Measurements from ENCODE around the gene PNMA3. TPM values are rescaled to one million over a fixed set of nuclear protein-coding genes. Genes with fewer than 3 reads are reported as not detected.
A peak's percentile ranks its signal among the peaks of the same experiment; 100 is the strongest.

Gene PNMA3
- total and polyA plus RNA-seq, 2 donors from 2014 or later: 1.7 to 4.3 TPM

DNA sequence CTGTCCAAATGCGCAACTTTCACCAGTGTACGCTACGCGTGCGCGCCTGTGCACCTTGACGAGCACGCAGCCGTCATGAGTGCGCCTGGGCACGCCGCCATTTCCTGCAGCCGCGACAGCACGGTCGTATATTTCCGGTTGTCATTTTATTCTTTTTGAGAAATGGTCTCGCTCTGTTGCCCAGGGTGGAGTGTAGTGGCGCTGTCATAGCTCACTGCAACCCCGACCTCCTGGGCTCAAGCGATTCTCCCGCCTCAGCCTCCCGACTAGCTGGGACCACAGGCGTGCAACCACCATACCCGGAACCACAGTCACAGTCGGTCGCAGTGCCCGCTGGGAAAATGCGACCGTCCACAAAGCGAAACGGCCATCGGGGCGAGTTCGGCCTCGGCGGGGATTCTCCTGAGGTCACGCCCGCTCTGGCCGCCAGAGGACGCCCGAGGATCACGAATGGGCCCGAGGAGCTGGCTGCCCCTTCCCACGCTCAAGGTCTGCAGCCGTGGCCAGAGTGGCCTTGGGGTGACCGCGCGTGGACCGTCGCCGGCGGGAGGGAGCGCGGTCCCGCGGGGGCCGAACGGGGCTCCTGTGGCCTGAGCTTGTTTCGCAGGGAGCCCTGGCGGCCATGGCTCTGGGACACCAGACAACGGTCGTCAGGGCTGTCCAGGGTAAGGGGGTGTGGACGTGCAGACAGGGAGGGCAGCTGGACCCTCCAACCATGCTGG, 23.7 kb upstream of the PNMA3 start:
- DNase-seq (peak; percentile 70 to 88 (median 82)), FAIRE-seq (no peak)
- peak overlapping the region; percentile 41 to 60 (median 56) for H3K4me3 ChIP-seq (ENCODE audit: low read length in 3 of 3)
- no peaks in the 10 kb centered on the region for H3K9me3 ChIP-seq (ENCODE audit: control insufficient read depth in 2 of 3, insufficient read depth in 1 of 3, low read length in 3 of 3)
- intact Hi-C loops (cut with DNase I): no loop called here
- no peaks in the 10 kb centered on the region for H3K4me1 ChIP-seq (ENCODE audit: control insufficient read depth in 2 of 3, insufficient read depth in 2 of 3, low read depth in 1 of 3, low read length in 3 of 3)
- H3K36me3 ChIP-seq (ENCODE audit: control insufficient read depth in 2 of 3, insufficient read depth in 3 of 3, low read length in 3 of 3): no peaks in the 10 kb centered on the region
- H3K27ac ChIP-seq (ENCODE audit: low read depth in 2 of 2, low read length in 2 of 2): no peak overlapping the region
- peak overlapping the region in 1 of 3 donors; percentile 34 for H3K9ac ChIP-seq (ENCODE audit: low read length in 3 of 3)
- no peaks in the 10 kb centered on the region for H3K27me3 ChIP-seq (ENCODE audit: control insufficient read depth, insufficient read depth, low read length)
- TF ChIP-seq, protein P1, sequence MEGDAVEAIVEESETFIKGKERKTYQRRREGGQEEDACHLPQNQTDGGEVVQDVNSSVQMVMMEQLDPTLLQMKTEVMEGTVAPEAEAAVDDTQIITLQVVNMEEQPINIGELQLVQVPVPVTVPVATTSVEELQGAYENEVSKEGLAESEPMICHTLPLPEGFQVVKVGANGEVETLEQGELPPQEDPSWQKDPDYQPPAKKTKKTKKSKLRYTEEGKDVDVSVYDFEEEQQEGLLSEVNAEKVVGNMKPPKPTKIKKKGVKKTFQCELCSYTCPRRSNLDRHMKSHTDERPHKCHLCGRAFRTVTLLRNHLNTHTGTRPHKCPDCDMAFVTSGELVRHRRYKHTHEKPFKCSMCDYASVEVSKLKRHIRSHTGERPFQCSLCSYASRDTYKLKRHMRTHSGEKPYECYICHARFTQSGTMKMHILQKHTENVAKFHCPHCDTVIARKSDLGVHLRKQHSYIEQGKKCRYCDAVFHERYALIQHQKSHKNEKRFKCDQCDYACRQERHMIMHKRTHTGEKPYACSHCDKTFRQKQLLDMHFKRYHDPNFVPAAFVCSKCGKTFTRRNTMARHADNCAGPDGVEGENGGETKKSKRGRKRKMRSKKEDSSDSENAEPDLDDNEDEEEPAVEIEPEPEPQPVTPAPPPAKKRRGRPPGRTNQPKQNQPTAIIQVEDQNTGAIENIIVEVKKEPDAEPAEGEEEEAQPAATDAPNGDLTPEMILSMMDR (IDR thresholded peaks at IDR 0.05; ENCODE audit: borderline replicate concordance, extremely low read depth, insufficient read depth): peak; percentile 80

DNA sequence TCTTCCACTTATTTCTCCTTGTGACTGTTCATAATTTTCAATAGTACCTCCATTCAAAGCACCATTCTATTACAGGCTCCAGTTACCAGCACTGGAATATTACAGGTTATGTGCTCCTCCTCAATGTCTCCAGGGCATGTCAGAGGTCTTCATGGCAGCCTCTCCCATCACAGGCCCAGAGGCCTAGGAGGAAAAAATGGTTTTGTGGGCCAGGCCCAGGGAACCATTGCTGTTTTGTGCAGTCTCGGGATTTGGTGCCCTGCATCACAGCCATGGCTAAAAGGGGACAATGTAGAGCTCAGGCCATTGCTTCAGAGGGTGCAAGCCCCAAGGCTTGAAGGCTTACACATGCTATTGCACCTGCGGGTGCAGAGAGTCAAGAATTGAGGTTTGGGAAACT, 7.2 kb upstream of the PNMA3 start:
- Histone ChIP-seq H3K4me1 (ENCODE audit: control insufficient read depth in 2 of 3, insufficient read depth in 2 of 3, low read depth in 1 of 3, low read length in 3 of 3) (no peaks in the 10 kb centered on the region), H3K4me3 (ENCODE audit: low read length in 3 of 3) (no peak overlapping the region), H3K9ac (ENCODE audit: low read length in 3 of 3) (no peak overlapping the region), H3K9me3 (ENCODE audit: control insufficient read depth in 2 of 3, insufficient read depth in 1 of 3, low read length in 3 of 3) (no peaks in the 10 kb centered on the region), H3K36me3 (ENCODE audit: control insufficient read depth in 2 of 3, insufficient read depth in 3 of 3, low read length in 3 of 3) (no peaks in the 10 kb centered on the region), H3K27me3 (ENCODE audit: control insufficient read depth, insufficient read depth, low read length) (no peaks in the 10 kb centered on the region), H3K27ac (ENCODE audit: low read depth in 2 of 2, low read length in 2 of 2) (no peak overlapping the region)
- FAIRE-seq (no peak), DNase-seq (no peak)
- TF ChIP-seq, protein P1 (IDR thresholded peaks at IDR 0.05; ENCODE audit: borderline replicate concordance, extremely low read depth, insufficient read depth): no peak
- intact Hi-C loops (cut with DNase I): no loop called here

DNA sequence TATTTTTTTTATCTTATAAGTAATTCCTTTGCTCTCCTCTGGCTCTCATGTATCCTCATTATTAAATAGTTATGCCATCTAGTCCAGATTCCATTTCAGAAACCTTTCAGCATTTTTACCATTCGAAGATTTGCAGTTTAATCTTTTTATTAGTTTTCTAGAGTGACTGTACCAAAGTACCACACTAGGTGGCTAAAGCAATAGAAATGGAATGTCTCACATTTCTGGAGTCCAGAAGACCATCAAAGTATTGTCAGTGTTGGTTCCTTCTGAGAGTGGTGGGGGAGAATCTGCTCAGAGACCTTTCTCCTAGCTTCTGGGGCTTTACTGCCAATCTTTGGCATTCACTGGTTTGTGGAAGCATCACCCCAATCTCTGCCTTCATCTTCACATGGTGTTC, 3.7 kb upstream of the PNMA3 start:
- intact Hi-C loops (cut with DNase I): no loop called here
- H3K36me3 ChIP-seq (ENCODE audit: control insufficient read depth in 2 of 3, insufficient read depth in 3 of 3, low read length in 3 of 3): no peaks in the 10 kb centered on the region
- no peak overlapping the region for H3K4me3 ChIP-seq (ENCODE audit: low read length in 3 of 3)
- no peaks in the 10 kb centered on the region for H3K27me3 ChIP-seq (ENCODE audit: control insufficient read depth, insufficient read depth, low read length)
- TF ChIP-seq, protein P1 (IDR thresholded peaks at IDR 0.05; ENCODE audit: borderline replicate concordance, extremely low read depth, insufficient read depth): no peak
- no peak overlapping the region for H3K9ac ChIP-seq (ENCODE audit: low read length in 3 of 3)
- no peak for FAIRE-seq
- no peaks in the 10 kb centered on the region for H3K9me3 ChIP-seq (ENCODE audit: control insufficient read depth in 2 of 3, insufficient read depth in 1 of 3, low read length in 3 of 3)
- H3K27ac ChIP-seq (ENCODE audit: low read depth in 2 of 2, low read length in 2 of 2): no peak overlapping the region
- DNase-seq: no peak
- H3K4me1 ChIP-seq (ENCODE audit: control insufficient read depth in 2 of 3, insufficient read depth in 2 of 3, low read depth in 1 of 3, low read length in 3 of 3): no peaks in the 10 kb centered on the region
